CD14-positive monocyte (primary cell): Measurements from ENCODE around the gene TUBB6. TPM values are rescaled to one million over a fixed set of nuclear protein-coding genes. Genes with fewer than 3 reads are reported as not detected.

Experiments
- DNase-seq, 3 donors: peaks; one replicate each; pipeline ENCODE4 v3.0.0-alpha.2; 2011 to 2022
- H2AFZ ChIP-seq: 2 replicates; pipeline ENCODE4 v1.6.0; 2012; ENCODE audit warnings: mild to moderate bottlenecking, low read depth, low read length, inconsistent platforms; ENCODE audit not compliant: insufficient read depth, poor library complexity, severe bottlenecking
- H3K27ac ChIP-seq, 2 donors: 1 replicate in 1 of 2; 2 replicates in 1 of 2; pipeline ENCODE4 v1.5.1; 2012 to 2013; ENCODE audit warnings: low read length in 2 of 2, control low read depth in 1 of 2, inconsistent platforms in 1 of 2, low read depth in 1 of 2, mild to moderate bottlenecking in 1 of 2
- H3K27me3 ChIP-seq, 2 donors: one replicate each; pipeline versions ENCODE4 v1.6.0 to v1.6.1; 2011 to 2013; ENCODE audit warnings: low read length in 2 of 2; ENCODE audit not compliant: control insufficient read depth in 2 of 2, insufficient read depth in 2 of 2
- H3K36me3 ChIP-seq, 2 donors: replicated peaks in 1 of 2; 1 replicate in 1 of 2; 2 replicates in 1 of 2; pipeline versions ENCODE4 v1.5.1 to v1.6.1; 2012 to 2013; ENCODE audit warnings: low read length in 2 of 2, control low read depth in 1 of 2, inconsistent platforms in 1 of 2, mild to moderate bottlenecking in 1 of 2; ENCODE audit not compliant: insufficient read depth in 2 of 2, control insufficient read depth in 1 of 2
- H3K4me1 ChIP-seq, 2 donors: 1 replicate in 1 of 2; 2 replicates in 1 of 2; pipeline versions ENCODE4 v1.5.1 to v1.6.1; 2012 to 2013; ENCODE audit warnings: low read length in 2 of 2, control low read depth in 1 of 2, inconsistent platforms in 1 of 2, mild to moderate bottlenecking in 1 of 2, moderate library complexity in 1 of 2; ENCODE audit not compliant: insufficient read depth in 2 of 2, control insufficient read depth in 1 of 2
- H3K4me2 ChIP-seq: replicated peaks from 2 replicates; pipeline ENCODE3; 2012; ENCODE audit warnings: low read length, moderate library complexity, mild to moderate bottlenecking; ENCODE audit not compliant: poor library complexity, severe bottlenecking; ENCODE audit errors: extremely low read depth
- H3K4me3 ChIP-seq, 3 experiments: fragments of 200-600 bp in 1 of 3; sonication (generic) in 1 of 3; replicated peaks in 1 of 3; 1 replicate in 2 of 3; 2 replicates in 1 of 3; pipeline ENCODE4 v1.5.1; 2011 to 2013; ENCODE audit warnings: low read length in 3 of 3, mild to moderate bottlenecking in 3 of 3, control low read depth in 2 of 3, low read depth in 2 of 3, inconsistent platforms in 1 of 3, moderate library complexity in 1 of 3
- H3K79me2 ChIP-seq: 2 replicates; pipeline ENCODE4 v1.6.0; 2012; ENCODE audit warnings: mild to moderate bottlenecking, control low read depth, inconsistent platforms, low read length, moderate library complexity; ENCODE audit not compliant: insufficient read depth
- H3K9ac ChIP-seq: 2 replicates; pipeline ENCODE4 v1.6.0; 2017; ENCODE audit warnings: low read length, mild to moderate bottlenecking; ENCODE audit not compliant: insufficient read depth, poor library complexity, severe bottlenecking
- H3K9me3 ChIP-seq, 2 donors: replicated peaks in 1 of 2; 1 replicate in 1 of 2; 2 replicates in 1 of 2; pipeline versions ENCODE4 v1.5.1 to v1.6.1; 2012 to 2013; ENCODE audit warnings: low read length in 2 of 2, control low read depth in 1 of 2; ENCODE audit not compliant: control insufficient read depth in 1 of 2, insufficient read depth in 1 of 2
- H4K20me1 ChIP-seq: 2 replicates; pipeline ENCODE4 v1.6.0; 2012; ENCODE audit warnings: mild to moderate bottlenecking, low read length, control low read depth, moderate library complexity; ENCODE audit not compliant: insufficient read depth
- H3K27ac Mint-ChIP-seq, 7 donors: one replicate each; pipeline ENCODE4 v1.8.0; 2020; ENCODE audit warnings: mild to moderate bottlenecking in 7 of 7, mixed read lengths in 7 of 7, moderate library complexity in 6 of 7, inconsistent platforms in 2 of 7
- H3K27me3 Mint-ChIP-seq, 3 donors: one replicate each; pipeline ENCODE4 v1.8.0; 2021 to 2022; ENCODE audit warnings: low read depth in 3 of 3, mild to moderate bottlenecking in 3 of 3, mixed read lengths in 3 of 3, moderate library complexity in 3 of 3, inconsistent platforms in 1 of 3
- H3K36me3 Mint-ChIP-seq, 2 donors: one replicate each; pipeline ENCODE4 v1.8.0; 2020; ENCODE audit warnings: mixed read lengths in 2 of 2, inconsistent platforms in 1 of 2, mild to moderate bottlenecking in 1 of 2
- H3K4me1 Mint-ChIP-seq: one replicate; pipeline ENCODE4 v1.8.0; 2020; ENCODE audit warnings: mild to moderate bottlenecking, mixed read lengths
- H3K4me3 Mint-ChIP-seq, 2 donors: one replicate each; pipeline ENCODE4 v1.8.0; 2020; ENCODE audit warnings: mild to moderate bottlenecking in 2 of 2, mixed read lengths in 2 of 2, moderate library complexity in 1 of 2
- H3K9me3 Mint-ChIP-seq, 7 donors: one replicate each; pipeline ENCODE4 v1.8.0; 2020 to 2022; ENCODE audit warnings: mixed read lengths in 7 of 7, mild to moderate bottlenecking in 6 of 7, moderate library complexity in 6 of 7, inconsistent platforms in 2 of 7
- WGBS: methylation state at CpG from one replicate; pipeline ENCODE4 v1.1.5; 2013; ENCODE audit warnings: missing lambda C conversion rate; ENCODE audit not compliant: insufficient coverage; 5-methylcytosine and 5-hydroxymethylcytosine counted together
- intact Hi-C, 2 donors: fragments of 100-400 bp; cut with micrococcal nuclease; formaldehyde crosslinking; loops; one replicate each; pipeline versions ENCODE4 v1.15.0 to v1.15.1; 2023
- polyA plus RNA-seq, 3 donors: library from polyadenylated mRNA; depleted of rRNA in 1 of 3; unstranded in 2 of 3; stranded (reverse) in 1 of 3; fragments of 300-500 nt in 2 of 3; fragments of >200 nt in 1 of 3; fragmentation: Illumina TruSeq in 2 of 3; gene quantifications; 1 replicate in 2 of 3; 2 replicates in 1 of 3; pipeline ENCODE4 v1.2.3, GENCODE V29; 2012 to 2021
- TF ChIP-seq, protein P1 (sequence below): fragments of 200-600 bp; IDR thresholded peaks from one replicate; pipeline ENCODE4 v1.8.0; 2022; ENCODE audit warnings: antibody characterized with exemption, mild to moderate bottlenecking

The TUBB6 gene
- polyA plus RNA-seq, 3 donors, result 15.8 to 34.9 (median 27.6) TPM

DNA sequence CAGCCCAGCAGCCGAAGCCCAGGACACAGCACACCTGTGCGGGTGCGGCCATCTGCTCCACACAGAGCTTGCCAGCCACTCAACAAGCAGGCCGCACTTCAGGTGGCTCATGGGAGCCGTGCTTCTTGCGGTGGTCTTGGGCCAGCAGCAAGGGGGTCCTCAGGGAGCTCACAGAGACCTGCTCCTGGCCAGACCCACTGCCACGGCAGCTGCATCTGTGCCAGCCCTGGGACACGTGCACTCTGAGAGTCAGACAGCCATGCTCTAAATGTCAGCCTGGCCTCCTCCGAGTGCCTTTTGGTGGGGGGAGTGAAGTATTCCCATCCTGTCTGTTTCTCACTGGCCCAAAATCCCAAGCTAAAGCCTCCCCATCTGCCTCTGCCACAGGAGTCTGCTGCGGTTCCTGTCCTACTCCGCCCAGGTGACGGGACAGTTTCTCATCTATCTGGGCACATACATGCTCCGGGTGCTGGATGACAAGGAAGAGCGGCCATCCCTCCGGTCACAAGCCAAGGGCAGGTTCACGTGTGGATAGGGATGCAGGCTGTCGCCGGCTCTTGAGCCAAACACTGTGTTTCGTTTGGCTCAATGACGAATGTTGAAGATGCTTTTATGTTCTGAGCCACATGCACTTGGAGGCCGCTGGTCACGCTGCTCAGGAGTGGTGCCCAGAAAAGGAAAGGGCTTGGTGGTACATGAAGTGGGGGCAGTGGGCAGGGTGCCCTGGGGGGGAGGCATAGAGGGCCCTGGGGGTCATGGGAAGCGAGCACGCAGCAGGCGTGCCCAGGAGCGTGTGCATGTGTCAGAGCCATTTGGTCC, 31.1 kb upstream of the TUBB6 start:
- Histone ChIP-seq H3K79me2 (no peaks in the 10 kb centered on the region), H4K20me1 (no peaks in the 10 kb centered on the region), H3K9ac (no peak overlapping the region), H3K9me3 (no peaks in the 10 kb centered on the region), H3K27me3 (no peaks in the 10 kb centered on the region), H3K27ac (no peak overlapping the region), H3K4me2 (no peak overlapping the region), H2AFZ (no peak overlapping the region), H3K4me3 (no peak overlapping the region), H3K4me1 (peaks cover 0 to 2% of the 10 kb centered on the region in 2 donors), H3K36me3 (no peaks in the 10 kb centered on the region)
- no peak overlapping the region for H3K27ac Mint-ChIP-seq
- no peaks in the 10 kb centered on the region for H3K9me3 Mint-ChIP-seq
- peaks cover 9% of the 10 kb centered on the region for H3K4me1 Mint-ChIP-seq
- H3K4me3 Mint-ChIP-seq, result no peak overlapping the region
- no peaks in the 10 kb centered on the region for H3K36me3 Mint-ChIP-seq
- H3K27me3 Mint-ChIP-seq, result peaks cover 2 to 8% (median 7%) of the 10 kb centered on the region in 3 donors
- WGBS, result 96% methylated on average over 24 of the region's 26 CpGs
- DNase-seq, result no peak
- intact Hi-C loops, result no loop called here
- TF ChIP-seq, protein P1, sequence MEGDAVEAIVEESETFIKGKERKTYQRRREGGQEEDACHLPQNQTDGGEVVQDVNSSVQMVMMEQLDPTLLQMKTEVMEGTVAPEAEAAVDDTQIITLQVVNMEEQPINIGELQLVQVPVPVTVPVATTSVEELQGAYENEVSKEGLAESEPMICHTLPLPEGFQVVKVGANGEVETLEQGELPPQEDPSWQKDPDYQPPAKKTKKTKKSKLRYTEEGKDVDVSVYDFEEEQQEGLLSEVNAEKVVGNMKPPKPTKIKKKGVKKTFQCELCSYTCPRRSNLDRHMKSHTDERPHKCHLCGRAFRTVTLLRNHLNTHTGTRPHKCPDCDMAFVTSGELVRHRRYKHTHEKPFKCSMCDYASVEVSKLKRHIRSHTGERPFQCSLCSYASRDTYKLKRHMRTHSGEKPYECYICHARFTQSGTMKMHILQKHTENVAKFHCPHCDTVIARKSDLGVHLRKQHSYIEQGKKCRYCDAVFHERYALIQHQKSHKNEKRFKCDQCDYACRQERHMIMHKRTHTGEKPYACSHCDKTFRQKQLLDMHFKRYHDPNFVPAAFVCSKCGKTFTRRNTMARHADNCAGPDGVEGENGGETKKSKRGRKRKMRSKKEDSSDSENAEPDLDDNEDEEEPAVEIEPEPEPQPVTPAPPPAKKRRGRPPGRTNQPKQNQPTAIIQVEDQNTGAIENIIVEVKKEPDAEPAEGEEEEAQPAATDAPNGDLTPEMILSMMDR, result no peak

DNA sequence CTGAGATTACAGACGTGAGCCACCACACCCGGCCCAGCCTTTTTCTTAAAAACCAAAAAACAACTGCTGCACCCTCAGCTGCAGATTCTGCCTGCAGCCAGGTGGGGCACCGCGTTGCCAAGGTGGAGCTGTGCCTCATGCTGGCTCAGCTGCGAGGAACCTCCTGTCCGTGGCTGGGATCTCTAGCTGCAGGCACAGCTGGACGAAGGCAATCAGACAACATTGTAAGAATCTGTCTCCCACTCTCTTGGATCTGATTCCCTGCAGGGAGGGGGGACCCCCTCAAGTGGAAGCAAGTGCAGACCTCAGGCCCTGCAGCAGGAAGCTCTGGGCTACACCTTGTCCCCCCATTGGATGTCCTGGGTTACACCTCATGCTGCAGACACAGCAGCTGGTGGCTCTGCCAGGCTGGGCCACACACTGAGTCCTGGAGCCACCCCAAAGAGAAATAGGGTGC, 29.8 kb upstream of the TUBB6 start:
- Histone ChIP-seq H3K4me3 (no peak overlapping the region), H3K9ac (no peak overlapping the region), H4K20me1 (no peaks in the 10 kb centered on the region), H3K4me1 (peaks cover 0 to 2% of the 10 kb centered on the region in 2 donors), H3K27me3 (peaks cover 0 to 3% of the 10 kb centered on the region in 2 donors), H3K27ac (no peak overlapping the region), H2AFZ (peak overlapping the region; percentile 63), H3K9me3 (no peaks in the 10 kb centered on the region), H3K4me2 (no peak overlapping the region), H3K79me2 (no peaks in the 10 kb centered on the region), H3K36me3 (no peaks in the 10 kb centered on the region)
- Mint-ChIP-seq H3K4me1 (peaks cover 9% of the 10 kb centered on the region), H3K36me3 (no peaks in the 10 kb centered on the region), H3K27ac (no peak overlapping the region), H3K9me3 (no peaks in the 10 kb centered on the region), H3K27me3 (peaks cover 2 to 7% (median 6%) of the 10 kb centered on the region in 3 donors), H3K4me3 (no peak overlapping the region)
- intact Hi-C loops, result no loop called here
- DNase-seq, result no peak
- TF ChIP-seq, protein P1, result no peak
- 89% methylated on average over 5 of the region's 7 CpGs for WGBS
